K562 (cell line): ENCODE measurements around the gene ZNF429.

Source experiments
- ZC3H8 ChIP-seq: fragments of 450-650 bp; IDR thresholded peaks from 2 replicates; pipeline ENCODE4 v1.6.1; 2017
- ZNF263 ChIP-seq: sonication (generic); formaldehyde crosslinking; IDR thresholded peaks from 2 replicates; pipeline ENCODE4 v1.8.0; 2022; ENCODE audit warnings: mild to moderate bottlenecking, missing genetic modification reagents, borderline replicate concordance

DNA sequence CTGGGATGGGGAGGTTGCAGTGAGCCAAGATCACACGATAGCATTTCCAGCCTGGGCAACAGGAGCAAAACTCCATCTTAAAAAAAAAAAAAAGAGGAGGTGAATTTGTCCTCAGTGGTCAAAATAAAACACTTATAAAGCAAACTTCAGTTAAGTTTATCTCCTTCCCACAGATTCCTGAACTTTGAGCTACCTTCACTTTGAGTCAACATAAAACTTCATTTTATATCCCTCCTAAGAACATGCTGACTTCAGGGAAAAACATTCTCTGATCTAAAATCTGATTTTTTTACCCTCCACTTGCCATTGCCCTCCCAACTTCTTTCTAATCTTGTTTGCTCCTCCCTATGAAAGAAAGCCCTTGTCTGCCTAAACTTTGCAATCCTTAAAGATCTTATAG lies 59.0 kb downstream of the ZNF429 start:
- TF ChIP-seq ZNF263 (CRISPR knock-in tag): no peak
- no peak for TF ChIP-seq ZC3H8
